Retinal pigment epithelial cell (primary cell): ENCODE data around the gene ARMH3.

Experiments
- DNase-seq: peaks from one replicate; pipeline ENCODE4 v3.0.0-alpha.2; 2010; ENCODE audit warnings: low read depth
- H3K4me3 ChIP-seq: 2 replicates; pipeline ENCODE4 v1.5.1; 2011; ENCODE audit warnings: mild to moderate bottlenecking, low read length, control low read depth, moderate library complexity
- CTCF ChIP-seq: conservative IDR thresholded peaks from 2 replicates; pipeline ENCODE4 v1.5.1; 2011; ENCODE audit warnings: low read depth, low read length, control low read depth, inconsistent platforms

The ARMH3 gene

GRCh38 chr10:102085336-102085735, 29.4 kb upstream of the ARMH3 start:
- TF ChIP-seq CTCF = no peak
- H3K4me3 ChIP-seq = no peak overlapping the region
- DNase-seq = no peak

GRCh38 chr10:102083541-102083940, 27.6 kb upstream of the ARMH3 start:
- TF ChIP-seq CTCF = no peak
- DNase-seq = no peak
- no peak overlapping the region for H3K4me3 ChIP-seq

- no peak overlapping the region for H3K4me3 ChIP-seq
- DNase-seq = no peak
- TF ChIP-seq CTCF = peak; percentile 98
Measured at GRCh38 chr10:102072673-102073527, 16.9 kb upstream of the ARMH3 start.

- H3K4me3 ChIP-seq = no peak overlapping the region
- TF ChIP-seq CTCF = no peak
Measured at GRCh38 chr10:102069071-102069470, 13.1 kb upstream of the ARMH3 start.

GRCh38 chr10:102068216-102068615, 12.2 kb upstream of the ARMH3 start:
- H3K4me3 ChIP-seq = no peak overlapping the region
- no peak for DNase-seq
- TF ChIP-seq CTCF = no peak

More at GRCh38 chr10:102069071-102069470, 13.1 kb upstream of the ARMH3 start:
- DNase-seq = no peak

GRCh38 chr10:102067091-102067916, 11.3 kb upstream of the ARMH3 start:
- no peak for DNase-seq
- no peak for TF ChIP-seq CTCF
- no peak overlapping the region for H3K4me3 ChIP-seq
